Memory B cell (primary cell): ENCODE results near the gene KCNJ6.
"Not testable (repeated sequence)": the region's sequence is repeated elsewhere in the genome, so short reads cannot be mapped to it uniquely, and the experiment has no call there.

Source experiments
- ATAC-seq: fragments of 150-1000 bp; cut with Tn5 transposase; 2 replicates; pipeline ENCODE4 v1.10.0; 2021; ENCODE audit warnings: low read depth, mild to moderate bottlenecking, moderate library complexity
- DNase-seq, 2 donors: peaks; one replicate each; pipeline ENCODE4 v3.0.0; 2022; ENCODE audit warnings: low spot score in 2 of 2
- H3K27ac Mint-ChIP-seq: one replicate; pipeline ENCODE4 v1.8.0; 2022; ENCODE audit warnings: mild to moderate bottlenecking, moderate library complexity, mixed read lengths
- H3K27me3 Mint-ChIP-seq: one replicate; pipeline ENCODE4 v1.8.0; 2022; ENCODE audit warnings: mixed read lengths
- H3K36me3 Mint-ChIP-seq: one replicate; pipeline ENCODE4 v1.8.0; 2022; ENCODE audit warnings: mild to moderate bottlenecking, mixed read lengths
- H3K4me1 Mint-ChIP-seq: one replicate; pipeline ENCODE4 v1.8.0; 2022; ENCODE audit warnings: mixed read lengths
- H3K4me3 Mint-ChIP-seq: one replicate; pipeline ENCODE4 v1.8.0; 2022; ENCODE audit warnings: mild to moderate bottlenecking, moderate library complexity, mixed read lengths
- H3K9me3 Mint-ChIP-seq: one replicate; pipeline ENCODE4 v1.8.0; 2022; ENCODE audit warnings: mixed read lengths

The KCNJ6 gene

GRCh38 chr21:37783016-37783415 lies 133.2 kb downstream of the KCNJ6 start:
- Mint-ChIP-seq H3K9me3 (peaks cover 2% of the 10 kb centered on the region), H3K36me3 (peaks cover 1% of the 10 kb centered on the region), H3K4me3 (no peak overlapping the region), H3K27ac (no peak overlapping the region), H3K27me3 (peaks cover 8% of the 10 kb centered on the region), H3K4me1 (no peaks in the 10 kb centered on the region)
- DNase-seq, result no peak
- ATAC-seq, result no peak

GRCh38 chr21:37780991-37781983 lies 135.0 kb downstream of the KCNJ6 start:
- DNase-seq (no peak), ATAC-seq (no peak)
- Mint-ChIP-seq H3K4me3 (no peak overlapping the region), H3K36me3 (peaks cover 1% of the 10 kb centered on the region), H3K9me3 (peaks cover 2% of the 10 kb centered on the region), H3K4me1 (no peaks in the 10 kb centered on the region), H3K27ac (no peak overlapping the region), H3K27me3 (peaks cover 8% of the 10 kb centered on the region)

DNA sequence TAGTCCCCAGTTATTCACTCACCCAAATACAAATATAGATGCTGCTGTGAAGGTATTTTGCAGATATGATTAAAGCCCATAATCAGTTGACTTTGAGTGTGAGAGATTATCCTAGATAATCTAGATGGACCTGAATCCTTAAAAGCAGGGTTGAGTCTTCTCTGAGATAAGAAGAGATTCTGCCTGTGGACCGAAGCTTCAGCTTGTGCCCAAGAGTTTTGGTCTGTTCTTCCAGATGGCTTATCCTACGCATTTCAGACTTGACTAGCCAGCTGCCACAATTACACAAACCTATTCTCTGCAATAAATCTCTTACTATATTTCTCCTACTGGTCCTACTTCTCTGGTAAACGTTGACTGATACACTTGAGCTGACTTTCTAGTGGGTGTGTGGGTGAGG lies 145.1 kb downstream of the KCNJ6 start:
- Mint-ChIP-seq H3K4me1 (no peaks in the 10 kb centered on the region), H3K9me3 (no peaks in the 10 kb centered on the region), H3K27me3 (no peaks in the 10 kb centered on the region), H3K27ac (no peak overlapping the region), H3K36me3 (no peaks in the 10 kb centered on the region), H3K4me3 (no peak overlapping the region)
- ATAC-seq (no peak), DNase-seq (no peak)

DNA sequence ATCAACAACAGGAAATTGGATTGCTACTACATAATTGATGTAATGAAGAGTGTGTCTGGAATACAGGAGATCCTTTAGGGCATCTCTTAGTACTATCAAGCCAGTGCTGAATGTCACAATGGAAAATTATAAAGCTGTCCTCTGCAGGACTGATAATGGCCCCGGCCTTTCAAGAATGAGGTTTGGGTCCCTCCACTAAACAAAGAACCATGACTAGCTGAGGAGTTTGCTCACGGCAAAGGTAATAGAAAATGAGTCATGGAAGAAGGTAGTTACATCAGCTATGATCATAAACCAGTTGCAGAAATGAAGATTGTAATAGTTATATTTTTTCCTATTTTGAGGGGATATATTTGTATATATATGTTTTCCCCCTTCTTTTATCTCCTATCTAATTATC lies 145.8 kb downstream of the KCNJ6 start:
- Mint-ChIP-seq H3K9me3 (no peaks in the 10 kb centered on the region), H3K4me3 (no peak overlapping the region), H3K27ac (no peak overlapping the region), H3K27me3 (no peaks in the 10 kb centered on the region), H3K36me3 (no peaks in the 10 kb centered on the region), H3K4me1 (no peaks in the 10 kb centered on the region)
- no peak for DNase-seq
- ATAC-seq, result no peak

GRCh38 chr21:37769656-37770055 lies 146.6 kb downstream of the KCNJ6 start:
- Mint-ChIP-seq H3K4me1 (no peaks in the 10 kb centered on the region), H3K27me3 (no peaks in the 10 kb centered on the region), H3K4me3 (no peak overlapping the region), H3K36me3 (no peaks in the 10 kb centered on the region), H3K9me3 (no peaks in the 10 kb centered on the region), H3K27ac (no peak overlapping the region)
- DNase-seq, result no peak
- no peak for ATAC-seq

DNA sequence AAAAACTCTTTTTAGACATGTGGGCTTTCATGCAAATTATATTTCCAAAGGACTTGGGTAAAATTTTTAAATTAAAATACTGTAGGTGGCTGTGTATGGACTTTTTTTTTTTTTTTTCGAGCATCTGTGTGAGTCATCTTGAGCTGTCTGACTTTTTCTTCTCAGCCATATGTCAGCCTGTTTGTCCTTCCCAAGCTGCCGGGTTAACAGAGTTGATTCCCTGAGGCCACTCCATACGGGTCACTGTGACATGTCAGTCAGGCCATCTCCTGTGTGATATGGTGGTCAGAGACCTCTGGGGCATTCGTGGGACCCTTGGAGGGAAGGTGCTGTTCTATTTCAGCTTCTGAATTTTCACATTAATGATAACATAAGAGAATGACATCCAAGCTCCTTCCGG lies 148.3 kb downstream of the KCNJ6 start:
- ATAC-seq (no peak), DNase-seq (no peak)
- Mint-ChIP-seq H3K27ac (no peak overlapping the region), H3K9me3 (peaks cover 2% of the 10 kb centered on the region), H3K4me3 (no peak overlapping the region), H3K36me3 (no peaks in the 10 kb centered on the region), H3K27me3 (peaks cover 3% of the 10 kb centered on the region), H3K4me1 (no peaks in the 10 kb centered on the region)

GRCh38 chr21:37766129-37766528 lies 150.1 kb downstream of the KCNJ6 start:
- peaks cover 3% of the 10 kb centered on the region for H3K27me3 Mint-ChIP-seq
- no peak for ATAC-seq
- H3K27ac Mint-ChIP-seq, result no peak overlapping the region

DNA sequence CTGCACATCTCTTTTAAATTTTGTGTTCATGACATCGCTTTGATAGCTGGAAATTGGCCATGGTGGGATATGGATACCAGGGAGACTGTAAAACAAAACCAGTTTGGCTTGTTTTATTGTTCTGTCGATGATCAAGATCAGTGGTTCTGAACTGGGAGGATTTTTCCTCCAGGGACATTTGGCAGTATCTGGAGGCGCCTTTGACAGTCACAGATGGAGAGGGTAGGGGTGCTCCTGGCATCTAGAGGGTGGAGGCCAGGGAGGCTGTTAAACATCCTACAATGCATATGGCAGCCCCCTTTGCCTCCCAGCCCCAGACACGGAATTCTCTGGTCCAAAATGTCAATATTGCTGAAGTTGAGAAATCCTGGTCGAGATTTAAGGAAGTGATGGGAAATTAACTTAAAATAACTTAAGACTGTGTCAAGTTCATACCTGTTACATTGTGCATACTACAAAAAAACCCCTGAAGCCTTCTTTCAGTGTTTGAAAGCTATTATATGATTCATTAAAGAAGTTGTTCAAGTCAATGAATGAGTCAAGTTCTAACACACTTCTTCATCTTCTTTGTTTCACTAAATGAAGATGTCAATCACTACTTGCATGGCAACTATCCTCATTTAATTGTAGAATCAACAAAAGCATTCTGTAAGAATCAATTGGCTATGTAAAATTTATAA lies 150.9 kb downstream of the KCNJ6 start:
- no peak for ATAC-seq
- Mint-ChIP-seq H3K4me3 (no peak overlapping the region), H3K27me3 (peaks cover 3% of the 10 kb centered on the region), H3K27ac (no peak overlapping the region), H3K36me3 (no peaks in the 10 kb centered on the region), H3K9me3 (peaks cover 2% of the 10 kb centered on the region), H3K4me1 (no peaks in the 10 kb centered on the region)
- DNase-seq, result no peak

More at GRCh38 chr21:37766129-37766528, 150.1 kb downstream of the KCNJ6 start:
- no peak for DNase-seq
- H3K4me3 Mint-ChIP-seq, result no peak overlapping the region
- H3K4me1 Mint-ChIP-seq, result no peaks in the 10 kb centered on the region
- H3K36me3 Mint-ChIP-seq, result no peaks in the 10 kb centered on the region
- peaks cover 2% of the 10 kb centered on the region for H3K9me3 Mint-ChIP-seq

GRCh38 chr21:37764691-37765090 lies 151.6 kb downstream of the KCNJ6 start:
- H3K27me3 Mint-ChIP-seq, result peaks cover 3% of the 10 kb centered on the region
- H3K27ac Mint-ChIP-seq, result no peak overlapping the region
- H3K9me3 Mint-ChIP-seq, result peaks cover 2% of the 10 kb centered on the region
- H3K36me3 Mint-ChIP-seq, result no peaks in the 10 kb centered on the region
- H3K4me3 Mint-ChIP-seq, result no peak overlapping the region
- DNase-seq (no peak), ATAC-seq (no peak)
- H3K4me1 Mint-ChIP-seq, result no peaks in the 10 kb centered on the region

DNA sequence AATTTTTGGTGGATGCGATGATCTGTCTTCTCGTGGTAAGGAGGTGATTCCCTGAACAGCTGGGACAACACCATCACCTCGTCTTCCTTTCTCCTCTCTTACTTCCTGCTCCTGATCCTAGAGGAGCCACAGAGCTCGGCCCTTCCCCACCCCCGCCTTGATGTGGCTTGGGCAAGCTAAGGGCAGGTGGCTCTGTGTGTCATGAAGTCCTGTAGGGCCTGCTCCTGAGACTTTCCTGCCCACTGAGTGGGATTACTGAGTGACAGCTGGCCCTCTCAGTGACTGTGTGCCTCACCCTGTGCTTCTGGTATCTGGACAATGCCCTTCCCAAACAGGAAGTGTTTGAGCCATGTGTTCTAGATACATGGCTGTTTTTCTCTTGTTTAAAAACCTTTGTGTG lies 153.0 kb downstream of the KCNJ6 start:
- Mint-ChIP-seq H3K27me3 (peaks cover 3% of the 10 kb centered on the region), H3K27ac (no peak overlapping the region), H3K4me3 (no peak overlapping the region), H3K9me3 (peaks cover 2% of the 10 kb centered on the region), H3K36me3 (no peaks in the 10 kb centered on the region), H3K4me1 (no peaks in the 10 kb centered on the region)
- DNase-seq, result no peak
- no peak for ATAC-seq

DNA sequence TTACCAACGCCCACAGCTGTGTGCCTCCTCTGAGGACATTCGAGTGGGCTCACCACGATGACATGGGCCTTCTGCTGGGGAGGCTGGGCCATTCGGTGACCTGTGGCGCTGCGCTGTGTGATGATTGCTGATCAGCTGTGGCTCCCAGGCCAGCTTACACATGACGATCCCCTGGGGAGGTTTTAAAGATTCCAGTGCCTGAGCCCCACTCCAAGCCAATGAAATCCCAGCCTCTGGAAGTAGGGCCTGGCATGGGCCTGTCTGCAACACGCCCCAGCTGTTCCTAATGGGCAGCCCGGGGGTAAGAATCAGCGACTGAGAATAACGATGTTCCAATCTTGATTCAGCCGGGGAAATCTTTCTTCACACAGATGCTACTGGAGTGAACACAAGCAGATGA lies 153.7 kb downstream of the KCNJ6 start:
- Mint-ChIP-seq H3K4me1 (no peaks in the 10 kb centered on the region), H3K27me3 (peaks cover 3% of the 10 kb centered on the region), H3K27ac (no peak overlapping the region), H3K36me3 (no peaks in the 10 kb centered on the region), H3K9me3 (peaks cover 2% of the 10 kb centered on the region), H3K4me3 (no peak overlapping the region)
- no peak for ATAC-seq
- no peak for DNase-seq

DNA sequence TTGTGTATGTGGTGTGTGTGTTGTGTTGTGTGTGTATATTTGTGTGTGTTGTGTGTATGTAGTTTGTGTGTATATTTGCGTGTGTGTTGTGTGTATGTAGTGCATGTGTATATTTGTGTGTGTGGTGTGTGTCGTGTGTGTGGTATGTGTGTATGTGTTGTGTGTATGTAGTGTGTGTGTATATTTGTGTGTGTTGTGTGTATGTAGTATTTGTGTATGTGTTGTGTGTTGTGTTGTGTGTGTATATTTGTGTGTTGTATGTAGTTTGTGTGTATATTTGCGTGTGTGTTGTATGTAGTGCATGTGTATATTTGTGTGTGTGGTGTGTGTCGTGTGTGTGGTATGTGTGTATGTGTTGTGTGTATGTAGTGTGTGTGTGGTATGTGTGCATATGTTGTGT lies 154.9 kb downstream of the KCNJ6 start:
- H3K27ac Mint-ChIP-seq, H3K4me3 Mint-ChIP-seq, H3K4me1 Mint-ChIP-seq, H3K36me3 Mint-ChIP-seq, H3K9me3 Mint-ChIP-seq, DNase-seq, H3K27me3 Mint-ChIP-seq, ATAC-seq: not testable (repeated sequence)

GRCh38 chr21:37759777-37760176 lies 156.5 kb downstream of the KCNJ6 start:
- ATAC-seq (no peak), DNase-seq (no peak)
- Mint-ChIP-seq H3K27me3 (peaks cover 3% of the 10 kb centered on the region), H3K27ac (no peak overlapping the region), H3K4me1 (no peaks in the 10 kb centered on the region), H3K4me3 (no peak overlapping the region), H3K36me3 (no peaks in the 10 kb centered on the region), H3K9me3 (peaks cover 2% of the 10 kb centered on the region)

DNA sequence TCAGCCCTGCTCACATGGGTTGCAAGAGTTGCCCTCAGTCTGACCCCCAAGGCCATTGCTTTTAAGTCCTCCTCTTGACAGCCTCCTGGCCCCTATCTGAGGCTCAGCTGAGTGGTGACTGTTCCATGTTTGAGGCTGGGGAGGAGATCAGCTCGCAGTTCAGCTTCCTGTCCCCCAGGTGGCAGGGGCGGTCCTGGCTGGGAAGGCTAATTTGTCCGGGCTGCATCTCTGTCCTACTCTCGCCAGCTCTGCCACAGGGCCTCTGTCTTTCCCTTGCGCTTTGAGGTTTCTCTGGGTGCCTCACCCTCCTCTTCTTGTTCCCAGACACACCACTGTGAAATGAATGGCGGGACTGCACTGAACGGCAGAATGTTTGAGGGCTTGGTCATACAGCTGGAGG lies 157.3 kb downstream of the KCNJ6 start:
- DNase-seq (no peak), ATAC-seq (no peak)
- no peaks in the 10 kb centered on the region for H3K4me1 Mint-ChIP-seq
- H3K27me3 Mint-ChIP-seq, result peaks cover 1% of the 10 kb centered on the region
- H3K4me3 Mint-ChIP-seq, result no peak overlapping the region
- peaks cover under 1% of the 10 kb centered on the region for H3K9me3 Mint-ChIP-seq
- no peak overlapping the region for H3K27ac Mint-ChIP-seq
- H3K36me3 Mint-ChIP-seq, result no peaks in the 10 kb centered on the region
